ENCODE results near the gene SDCBP2.

- no peak for TF ChIP-seq ZBTB33 (IDR thresholded peaks at IDR 0.05; ENCODE audit: borderline replicate concordance, low read depth)
- no peak for TF ChIP-seq EZH2phosphoT487 (IDR thresholded peaks at IDR 0.05; ENCODE audit: borderline replicate concordance, low read depth)
- TF ChIP-seq CTCF (IDR thresholded peaks at IDR 0.05) = no peak
- TF ChIP-seq TEAD4 (IDR thresholded peaks at IDR 0.05; ENCODE audit: borderline replicate concordance, insufficient read depth) = no peak
- TF ChIP-seq JUND (IDR thresholded peaks at IDR 0.05) = no peak
- TF ChIP-seq RXRA (IDR thresholded peaks at IDR 0.05; ENCODE audit: borderline replicate concordance, low read depth) = no peak
- no peak for TF ChIP-seq REST (IDR thresholded peaks at IDR 0.05; ENCODE audit: low read depth, low read length)
- no peak for TF ChIP-seq POLR2AphosphoS5 (IDR thresholded peaks at IDR 0.05; ENCODE audit: low read depth, low read length)
- TF ChIP-seq YY1 (IDR thresholded peaks at IDR 0.05; ENCODE audit: low read depth) = no peak
- no peak for TF ChIP-seq NRF1 (IDR thresholded peaks at IDR 0.05; ENCODE audit: low read depth, low read length)
- no peak for TF ChIP-seq USF2 (IDR thresholded peaks at IDR 0.05; ENCODE audit: borderline replicate concordance, low read depth, low read length)
- TF ChIP-seq MXI1 (IDR thresholded peaks at IDR 0.05; ENCODE audit: low read depth, low read length) = no peak
These were observed 3.0 kb upstream of the SDCBP2 start for GRCh38 chr20:1331801-1332453.
